ENCODE measurements around the gene LCE7A. TPM values are rescaled to one million over a fixed set of nuclear protein-coding genes. Genes with fewer than 3 reads are reported as not detected.

The LCE7A gene
- total RNA-seq, 1 experiment from 2014 or later, result not detected

GRCh38 chr1:152880907-152881306 lies 21.1 kb downstream of the LCE7A start:
- H3K4me1 ChIP-seq (ENCODE audit: insufficient read depth, low read length), result no peaks in the 10 kb centered on the region
- H3K9me3 ChIP-seq (ENCODE audit: control insufficient read depth, low read depth, low read length), result no peaks in the 10 kb centered on the region
- H2BK5ac ChIP-seq (ENCODE audit: insufficient read length, low read length), result no peak overlapping the region
- no peaks in the 10 kb centered on the region for H3K79me1 ChIP-seq (ENCODE audit: insufficient read depth, low read depth, low read length, poor library complexity, severe bottlenecking)
- H3K9ac ChIP-seq (ENCODE audit: extremely low read depth, insufficient read length, low read length), result no peak overlapping the region
- H2AFZ ChIP-seq (ENCODE audit: low read length), result no peak overlapping the region
- no peak overlapping the region for H3K18ac ChIP-seq (ENCODE audit: insufficient read length, low read depth, low read length)
- no peak overlapping the region for H3K23ac ChIP-seq (ENCODE audit: insufficient read length, low read depth, low read length)
- H3K14ac ChIP-seq (ENCODE audit: insufficient read depth, low read length), result no peak overlapping the region
- H3K79me2 ChIP-seq (ENCODE audit: insufficient read depth, low read length), result no peaks in the 10 kb centered on the region
- H2BK20ac ChIP-seq (ENCODE audit: low read depth, low read length, poor library complexity, severe bottlenecking), result no peak overlapping the region
- H3K4me1 Mint-ChIP-seq, result no peaks in the 10 kb centered on the region
- no peak overlapping the region for H3T11ph ChIP-seq (ENCODE audit: low read length)
- H3K27me3 Mint-ChIP-seq (ENCODE audit: low read depth), result peaks cover 2% of the 10 kb centered on the region
- peaks cover 81 to 83% of the 10 kb centered on the region in 2 experiments for H3K9me3 Mint-ChIP-seq
- no peak overlapping the region for H3K27ac ChIP-seq (ENCODE audit: insufficient read length, low read depth, low read length)
- no peaks in the 10 kb centered on the region for H3K27me3 ChIP-seq (ENCODE audit: insufficient read depth, low read length)
- TF ChIP-seq, protein P1, sequence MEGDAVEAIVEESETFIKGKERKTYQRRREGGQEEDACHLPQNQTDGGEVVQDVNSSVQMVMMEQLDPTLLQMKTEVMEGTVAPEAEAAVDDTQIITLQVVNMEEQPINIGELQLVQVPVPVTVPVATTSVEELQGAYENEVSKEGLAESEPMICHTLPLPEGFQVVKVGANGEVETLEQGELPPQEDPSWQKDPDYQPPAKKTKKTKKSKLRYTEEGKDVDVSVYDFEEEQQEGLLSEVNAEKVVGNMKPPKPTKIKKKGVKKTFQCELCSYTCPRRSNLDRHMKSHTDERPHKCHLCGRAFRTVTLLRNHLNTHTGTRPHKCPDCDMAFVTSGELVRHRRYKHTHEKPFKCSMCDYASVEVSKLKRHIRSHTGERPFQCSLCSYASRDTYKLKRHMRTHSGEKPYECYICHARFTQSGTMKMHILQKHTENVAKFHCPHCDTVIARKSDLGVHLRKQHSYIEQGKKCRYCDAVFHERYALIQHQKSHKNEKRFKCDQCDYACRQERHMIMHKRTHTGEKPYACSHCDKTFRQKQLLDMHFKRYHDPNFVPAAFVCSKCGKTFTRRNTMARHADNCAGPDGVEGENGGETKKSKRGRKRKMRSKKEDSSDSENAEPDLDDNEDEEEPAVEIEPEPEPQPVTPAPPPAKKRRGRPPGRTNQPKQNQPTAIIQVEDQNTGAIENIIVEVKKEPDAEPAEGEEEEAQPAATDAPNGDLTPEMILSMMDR (conservative IDR thresholded peaks at IDR 0.05), result no peak
- no peak overlapping the region for H3K4me2 ChIP-seq (ENCODE audit: insufficient read depth, insufficient read length, low read length)
- no peak overlapping the region for H2BK120ac ChIP-seq (ENCODE audit: low read depth, low read length, poor library complexity, severe bottlenecking)
- DNase-seq, result no peak
- no peaks in the 10 kb centered on the region for H4K20me1 ChIP-seq (ENCODE audit: control insufficient read depth, insufficient read depth, insufficient read length)
- H4K8ac ChIP-seq (replicated peaks; ENCODE audit: insufficient read length, low read depth, low read length), result no peak overlapping the region
- no peak overlapping the region for H3K4ac ChIP-seq (ENCODE audit: low read depth, low read length)
- no peak overlapping the region for H3K56ac ChIP-seq (ENCODE audit: insufficient read length, low read depth, low read length)
- H2BK12ac ChIP-seq (ENCODE audit: insufficient read length, low read depth, low read length), result no peak overlapping the region
- H3K4me3 Mint-ChIP-seq, result no peak overlapping the region
- no CpG with 5 or more reads among the region's 5 CpGs for WGBS (ENCODE audit: extremely low coverage, insufficient read length, low lambda C conversion rate)
- H3K23me2 ChIP-seq (ENCODE audit: insufficient read length, low read depth, low read length, poor library complexity, severe bottlenecking), result no peaks in the 10 kb centered on the region
- H3K27ac Mint-ChIP-seq, result no peak overlapping the region
- no peak overlapping the region for H2BK15ac ChIP-seq (ENCODE audit: low read depth, low read length)
- H4K5ac ChIP-seq (ENCODE audit: insufficient read length, low read depth, low read length), result no peak overlapping the region
- no peak overlapping the region for H2AK5ac ChIP-seq (ENCODE audit: insufficient read length, low read length)
- H3K36me3 Mint-ChIP-seq (ENCODE audit: insufficient read depth in 1 of 3, low read depth in 3 of 3), result peaks cover 7 to 22% (median 8%) of the 10 kb centered on the region in 3 experiments; a peak in 5 of 7 replicates
- no peak overlapping the region for H4K91ac ChIP-seq (ENCODE audit: insufficient read length, low read depth, low read length)

All from H9 (cell line).